ENCODE results near the gene YWHAG. TPM values are rescaled to one million over a fixed set of nuclear protein-coding genes. Genes with fewer than 3 reads are reported as not detected.

Gene YWHAG
- total and polyA plus RNA-seq, 12 donors: 63.7 to 262 (median 205) TPM

DNA sequence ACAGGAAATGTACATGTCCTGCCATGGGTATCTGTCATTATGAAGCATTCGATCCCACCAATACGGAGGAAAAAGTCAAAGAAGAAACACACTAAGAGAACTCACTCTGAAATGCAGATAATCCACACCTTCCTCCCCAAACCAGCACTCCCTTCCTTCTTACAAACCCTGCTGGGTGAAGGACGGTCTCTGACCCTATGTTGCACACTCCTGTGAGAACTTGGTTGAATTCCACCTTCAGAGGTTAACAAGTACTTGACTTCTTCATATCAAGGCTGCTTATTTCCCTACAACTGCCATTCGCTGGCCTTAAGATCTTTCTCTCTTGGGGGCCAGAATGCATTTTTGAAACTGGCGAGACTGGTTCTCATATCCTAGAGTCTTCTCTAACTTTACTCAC is 16.6 kb downstream of the YWHAG start:
- WGBS, 2 donors: 71 to 74% methylated on average over 5 of the region's 5 CpGs
- peaks cover 7 to 97% (median 84%) of the 10 kb centered on the region in 9 donors for H3K4me1 ChIP-seq
- peak overlapping the region in 2 of 10 donors; percentile 12 to 65 for H3K27ac ChIP-seq
- DNase-seq (no peak), ATAC-seq (no peak)
- no peak overlapping the region for H3K4me3 ChIP-seq
- no peaks in the 10 kb centered on the region for H3K27me3 ChIP-seq
- peaks cover 0 to 82% (median 33%) of the 10 kb centered on the region in 9 donors for H3K36me3 ChIP-seq
- no peak for TF ChIP-seq CTCF (IDR thresholded peaks at IDR 0.05)
- no peaks in the 10 kb centered on the region for H3K9me3 ChIP-seq
- intact Hi-C loops (cut with DNase I): no loop called here

GRCh38 chr7:76340617-76341131 is 18.1 kb downstream of the YWHAG start:
- H3K36me3 ChIP-seq: peaks cover 0 to 79% (median 25%) of the 10 kb centered on the region in 9 donors
- no peak for TF ChIP-seq CTCF (IDR thresholded peaks at IDR 0.05)
- peaks cover 0 to 97% (median 82%) of the 10 kb centered on the region in 9 donors for H3K4me1 ChIP-seq

GRCh38 chr7:76338298-76339084 is 20.3 kb downstream of the YWHAG start:
- Histone ChIP-seq H3K27ac (peak overlapping the region in 7 of 10 donors; percentile 1 to 84 (median 50)), H3K4me3 (no peak overlapping the region), H3K9me3 (no peaks in the 10 kb centered on the region), H3K4me1 (peaks cover 0 to 98% (median 83%) of the 10 kb centered on the region in 9 donors), H3K36me3 (peaks cover 0 to 58% (median 10%) of the 10 kb centered on the region in 9 donors), H3K27me3 (no peaks in the 10 kb centered on the region)
- intact Hi-C loops (cut with DNase I): loop anchor here in 1 of 10 donors (5.0 kb wide), 1 partner anchor 656 kb away; no protein-coding TSS in a partner anchor
- DNase-seq: no peak
- no peak for TF ChIP-seq CTCF (IDR thresholded peaks at IDR 0.05)
- 52 to 59% methylated on average over 9 of the region's 9 CpGs for WGBS, 2 donors
- no peak for ATAC-seq

More at GRCh38 chr7:76340617-76341131, 18.1 kb downstream of the YWHAG start:
- H3K27me3 ChIP-seq: no peaks in the 10 kb centered on the region
- intact Hi-C loops (cut with DNase I): no loop called here
- H3K4me3 ChIP-seq: no peak overlapping the region
- H3K27ac ChIP-seq: peak overlapping the region in 7 of 10 donors; percentile 2 to 65 (median 40)
- DNase-seq (no peak), ATAC-seq (peak in 3 of 8 donors; percentile 17 to 32 (median 23))
- 61 to 75% methylated on average over 3 of the region's 3 CpGs for WGBS, 2 donors
- no peaks in the 10 kb centered on the region for H3K9me3 ChIP-seq

DNA sequence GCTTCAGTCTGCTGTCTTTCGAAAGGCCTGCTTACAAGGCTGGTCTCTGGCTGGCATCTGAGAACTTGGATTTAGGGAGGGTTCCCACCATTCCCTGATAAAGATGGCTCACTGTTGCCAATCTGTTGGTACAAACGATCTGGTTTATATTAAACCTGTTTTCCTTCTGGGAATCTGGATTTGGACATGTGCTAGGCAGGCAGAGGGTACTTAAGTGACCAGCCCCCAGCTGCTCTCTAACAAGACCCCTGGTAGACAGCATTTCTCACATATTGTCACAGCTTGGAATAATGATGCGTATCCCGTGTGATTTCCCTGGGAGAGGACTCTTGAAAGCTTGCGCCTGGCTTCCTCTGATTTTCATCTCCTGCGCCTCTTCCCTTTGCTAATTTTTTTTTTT is 21.6 kb downstream of the YWHAG start:
- H3K27me3 ChIP-seq: no peaks in the 10 kb centered on the region
- WGBS, 2 donors: 57 to 64% methylated on average over 6 of the region's 6 CpGs
- no peak for DNase-seq
- no peaks in the 10 kb centered on the region for H3K9me3 ChIP-seq
- ATAC-seq: no peak
- peaks cover 0 to 58% (median 6%) of the 10 kb centered on the region in 9 donors for H3K36me3 ChIP-seq
- H3K4me1 ChIP-seq: peaks cover 0 to 99% (median 86%) of the 10 kb centered on the region in 9 donors
- no peak overlapping the region for H3K4me3 ChIP-seq
- intact Hi-C loops (cut with DNase I): loop anchor here in 1 of 10 donors (5.0 kb wide), 1 partner anchor 655 kb away; no protein-coding TSS in a partner anchor
- H3K27ac ChIP-seq: peak overlapping the region in 7 of 10 donors; percentile 20 to 84 (median 55)
- no peak for TF ChIP-seq CTCF (IDR thresholded peaks at IDR 0.05)
